Measurements from ENCODE around the gene NXPE1. TPM values are rescaled to one million over a fixed set of nuclear protein-coding genes. Genes with fewer than 3 reads are reported as not detected.

NXPE1 gene
- total and polyA plus RNA-seq, 2 experiments from 2014 or later, result not detected

DNA sequence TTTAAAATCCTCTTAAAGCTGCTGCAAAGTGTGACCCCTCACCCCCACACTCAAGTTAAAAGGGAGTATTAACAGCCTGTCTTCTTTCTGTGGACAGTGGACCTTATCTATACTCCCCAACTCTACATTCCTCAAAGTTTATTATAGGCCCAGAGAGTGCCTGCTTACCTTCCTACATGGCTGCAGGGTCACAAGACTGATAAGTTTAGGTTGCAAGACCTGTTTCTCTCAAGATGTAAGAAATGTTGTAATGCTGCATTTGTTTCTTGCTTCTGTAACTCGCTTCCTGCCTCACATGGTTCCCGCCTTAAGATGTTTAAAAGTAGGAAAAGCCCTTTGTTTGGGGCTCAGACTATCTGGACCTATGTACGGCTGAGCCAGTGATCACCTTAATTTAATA is 10.1 kb upstream of the NXPE1 start:
- peak in 1 of 2 donors; percentile 14 for DNase-seq (ENCODE audit: low read depth in 1 of 2, low spot score in 1 of 2)
- Histone ChIP-seq H3K27ac (peak overlapping the region; percentile 68), H3K4me3 (no peak overlapping the region), H3K36me3 (no peaks in the 10 kb centered on the region), H3K4me1 (ENCODE audit: low read depth) (peaks cover 15% of the 10 kb centered on the region), H3K27me3 (no peaks in the 10 kb centered on the region), H3K9me3 (ENCODE audit: low read depth) (no peaks in the 10 kb centered on the region)
- TF ChIP-seq, protein P1, sequence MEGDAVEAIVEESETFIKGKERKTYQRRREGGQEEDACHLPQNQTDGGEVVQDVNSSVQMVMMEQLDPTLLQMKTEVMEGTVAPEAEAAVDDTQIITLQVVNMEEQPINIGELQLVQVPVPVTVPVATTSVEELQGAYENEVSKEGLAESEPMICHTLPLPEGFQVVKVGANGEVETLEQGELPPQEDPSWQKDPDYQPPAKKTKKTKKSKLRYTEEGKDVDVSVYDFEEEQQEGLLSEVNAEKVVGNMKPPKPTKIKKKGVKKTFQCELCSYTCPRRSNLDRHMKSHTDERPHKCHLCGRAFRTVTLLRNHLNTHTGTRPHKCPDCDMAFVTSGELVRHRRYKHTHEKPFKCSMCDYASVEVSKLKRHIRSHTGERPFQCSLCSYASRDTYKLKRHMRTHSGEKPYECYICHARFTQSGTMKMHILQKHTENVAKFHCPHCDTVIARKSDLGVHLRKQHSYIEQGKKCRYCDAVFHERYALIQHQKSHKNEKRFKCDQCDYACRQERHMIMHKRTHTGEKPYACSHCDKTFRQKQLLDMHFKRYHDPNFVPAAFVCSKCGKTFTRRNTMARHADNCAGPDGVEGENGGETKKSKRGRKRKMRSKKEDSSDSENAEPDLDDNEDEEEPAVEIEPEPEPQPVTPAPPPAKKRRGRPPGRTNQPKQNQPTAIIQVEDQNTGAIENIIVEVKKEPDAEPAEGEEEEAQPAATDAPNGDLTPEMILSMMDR (IDR thresholded peaks at IDR 0.05; ENCODE audit: low read depth, low read length), result no peak

GRCh38 chr11:114566276-114566675 is 6.6 kb upstream of the NXPE1 start:
- Histone ChIP-seq H3K4me1 (ENCODE audit: low read depth) (peaks cover 15% of the 10 kb centered on the region), H3K4me3 (no peak overlapping the region), H3K27me3 (no peaks in the 10 kb centered on the region), H3K9me3 (ENCODE audit: low read depth) (no peaks in the 10 kb centered on the region), H3K36me3 (no peaks in the 10 kb centered on the region), H3K27ac (no peak overlapping the region)
- TF ChIP-seq, protein P1 (IDR thresholded peaks at IDR 0.05; ENCODE audit: low read depth, low read length), result no peak
- DNase-seq (ENCODE audit: low read depth in 1 of 2, low spot score in 1 of 2), result no peak

GRCh38 chr11:114564831-114565230 is 5.2 kb upstream of the NXPE1 start:
- Histone ChIP-seq H3K36me3 (no peaks in the 10 kb centered on the region), H3K27ac (no peak overlapping the region), H3K27me3 (no peaks in the 10 kb centered on the region), H3K9me3 (ENCODE audit: low read depth) (no peaks in the 10 kb centered on the region), H3K4me1 (ENCODE audit: low read depth) (peaks cover 7% of the 10 kb centered on the region), H3K4me3 (no peak overlapping the region)
- DNase-seq (ENCODE audit: low read depth in 1 of 2, low spot score in 1 of 2), result peak in 1 of 2 donors; percentile 34
- TF ChIP-seq, protein P1 (IDR thresholded peaks at IDR 0.05; ENCODE audit: low read depth, low read length), result no peak

DNA sequence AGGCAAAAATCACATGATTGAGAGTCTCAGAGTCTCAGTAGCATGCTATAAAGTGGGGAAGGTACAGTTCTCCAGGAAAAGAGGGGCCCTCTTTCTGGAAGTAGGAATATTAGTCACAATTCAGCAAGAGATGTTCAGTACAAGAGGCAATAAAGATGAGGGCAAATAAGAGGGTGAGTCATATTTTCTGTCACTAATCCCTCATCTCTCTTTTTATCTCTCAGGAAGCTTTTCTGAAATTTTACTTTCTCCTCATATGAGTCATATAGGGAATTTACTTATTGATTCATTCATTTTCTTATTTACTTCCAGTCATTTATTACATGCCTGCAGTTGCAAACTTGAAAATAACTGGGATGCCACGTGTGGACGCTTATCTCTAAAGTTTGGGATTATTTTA is 3.4 kb upstream of the NXPE1 start:
- Histone ChIP-seq H3K27ac (no peak overlapping the region), H3K36me3 (no peaks in the 10 kb centered on the region), H3K9me3 (ENCODE audit: low read depth) (no peaks in the 10 kb centered on the region), H3K4me1 (ENCODE audit: low read depth) (no peaks in the 10 kb centered on the region), H3K27me3 (no peaks in the 10 kb centered on the region), H3K4me3 (no peak overlapping the region)
- TF ChIP-seq, protein P1 (IDR thresholded peaks at IDR 0.05; ENCODE audit: low read depth, low read length), result no peak
- DNase-seq (ENCODE audit: low read depth in 1 of 2, low spot score in 1 of 2), result peak in 1 of 2 donors; percentile 41

DNA sequence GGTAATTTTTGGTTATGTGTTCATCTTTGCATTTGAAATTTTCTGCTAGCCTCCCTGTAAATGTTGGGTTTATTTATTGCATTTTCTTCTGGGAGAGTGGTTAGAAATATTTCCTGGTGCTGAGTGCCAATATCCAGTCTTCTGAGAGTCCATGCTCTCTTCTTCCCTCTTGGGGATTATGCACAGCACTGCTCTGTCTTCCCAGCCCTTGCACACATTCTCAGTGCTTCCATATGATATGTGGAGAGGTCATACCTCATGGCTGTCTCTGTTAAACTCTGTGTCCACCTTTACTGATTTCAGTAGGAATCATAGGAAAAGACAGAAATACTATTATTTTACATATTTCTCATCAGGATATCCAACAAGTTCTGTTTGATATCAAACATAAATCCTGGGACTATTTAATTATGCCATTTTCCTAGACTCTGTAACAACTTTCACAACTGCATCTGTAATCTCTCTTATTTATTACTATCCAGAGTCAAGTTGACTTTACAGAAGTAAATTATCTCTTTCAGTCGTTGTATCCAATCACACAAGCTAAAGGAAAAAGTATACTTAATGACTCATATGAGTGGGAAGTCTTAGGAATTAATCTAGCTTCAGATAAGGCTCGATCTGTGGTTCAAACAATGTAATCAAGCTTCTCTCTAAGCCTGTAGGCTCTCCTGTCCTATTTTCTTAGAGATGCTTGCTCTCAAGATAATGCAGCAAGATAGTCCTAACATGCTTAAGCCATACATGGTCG is 2.7 kb upstream of the NXPE1 start:
- peak in 1 of 2 donors; percentile 68 for DNase-seq (ENCODE audit: low read depth in 1 of 2, low spot score in 1 of 2)
- TF ChIP-seq, protein P1 (IDR thresholded peaks at IDR 0.05; ENCODE audit: low read depth, low read length), result no peak
- H3K4me3 ChIP-seq, result no peak overlapping the region
- H3K36me3 ChIP-seq, result no peaks in the 10 kb centered on the region
- no peaks in the 10 kb centered on the region for H3K9me3 ChIP-seq (ENCODE audit: low read depth)
- no peaks in the 10 kb centered on the region for H3K27me3 ChIP-seq
- no peaks in the 10 kb centered on the region for H3K4me1 ChIP-seq (ENCODE audit: low read depth)
- H3K27ac ChIP-seq, result no peak overlapping the region

Data from cardiac muscle cell (in vitro differentiated cells and primary cell).